IMR-90 (cell line): ENCODE measurements around the gene TTC39A. TPM values are rescaled to one million over a fixed set of nuclear protein-coding genes. Genes with fewer than 3 reads are reported as not detected.

Source experiments
- ATAC-seq: fragments of 200-7000 bp; cut with Tn5 transposase; 2 replicates; pipeline ENCODE4 v1.9.1; 2020; ENCODE audit warnings: low read depth, mild to moderate bottlenecking, moderate library complexity
- BruUV-seq: library from RNA; stranded (reverse); fragments of 400-500 nt; replicated peaks from 2 replicates; lab custom pipeline; 2021; lab: Mats Ljungman, UMichigan
- CTCF ChIA-PET: fragments of 300-600 bp; formaldehyde crosslinking; extraction: SDS; loops from one replicate; lab custom pipeline; 2021; ENCODE audit warnings: antibody characterized with exemption; lab: Yijun Ruan, JAX
- POLR2A ChIA-PET: fragments of 300-600 bp; sonication (Branson Sonifier 250); formaldehyde crosslinking; loops from one replicate; lab custom pipeline; 2022; ENCODE audit warnings: antibody characterized with exemption; ENCODE audit not compliant: unreplicated experiment; lab: Charles Lee
- DNase-seq: peaks from one replicate; pipeline ENCODE4 v3.0.0; 2013
- H2AFZ ChIP-seq: replicated peaks from 2 replicates; pipeline ENCODE3; 2013; ENCODE audit warnings: low read length, mild to moderate bottlenecking; ENCODE audit not compliant: poor library complexity
- H2AK5ac ChIP-seq: 2 replicates; pipeline ENCODE4 v1.6.1; 2013; ENCODE audit warnings: low read depth, low read length, inconsistent platforms
- H2AK9ac ChIP-seq: replicated peaks from 2 replicates; pipeline ENCODE3; 2013; ENCODE audit warnings: mild to moderate bottlenecking, low read depth, low read length, moderate library complexity; ENCODE audit not compliant: poor library complexity
- H2BK120ac ChIP-seq: 2 replicates; pipeline ENCODE4 v1.6.1; 2013; ENCODE audit warnings: low read depth, low read length, inconsistent platforms
- H2BK15ac ChIP-seq: 3 replicates; pipeline ENCODE4 v1.6.1; 2013; ENCODE audit warnings: low read depth, low read length, inconsistent platforms
- H2BK20ac ChIP-seq: 2 replicates; pipeline ENCODE4 v1.6.1; 2013; ENCODE audit warnings: low read depth, mild to moderate bottlenecking, inconsistent platforms, low read length, moderate library complexity
- H2BK5ac ChIP-seq: 2 replicates; pipeline ENCODE4 v1.6.1; 2013; ENCODE audit warnings: mild to moderate bottlenecking, low read depth, low read length, inconsistent platforms; ENCODE audit not compliant: poor library complexity, severe bottlenecking
- H3K14ac ChIP-seq: replicated peaks from 2 replicates; pipeline ENCODE4 v1.6.1; 2013; ENCODE audit warnings: low read depth, low read length, inconsistent platforms
- H3K18ac ChIP-seq: 2 replicates; pipeline ENCODE4 v1.6.1; 2013; ENCODE audit warnings: low read depth, low read length, control low read depth
- H3K23ac ChIP-seq: 2 replicates; pipeline ENCODE4 v1.6.1; 2013; ENCODE audit warnings: low read depth, low read length, inconsistent platforms
- H3K27ac ChIP-seq: 2 replicates; pipeline ENCODE4 v1.5.1; 2013; ENCODE audit warnings: mild to moderate bottlenecking, control low read depth, low read length; ENCODE audit not compliant: insufficient read depth
- H3K27me3 ChIP-seq: 2 replicates; pipeline ENCODE4 v1.6.1; 2013; ENCODE audit warnings: low read length; ENCODE audit not compliant: control insufficient read depth, insufficient read depth
- H3K36me3 ChIP-seq: 2 replicates; pipeline ENCODE4 v1.6.1; 2013; ENCODE audit warnings: low read length, mixed read lengths; ENCODE audit not compliant: control insufficient read depth, insufficient read depth
- H3K4ac ChIP-seq: 2 replicates; pipeline ENCODE4 v1.6.1; 2013; ENCODE audit warnings: low read depth, low read length, inconsistent platforms
- H3K4me1 ChIP-seq: 2 replicates; pipeline ENCODE4 v1.6.1; 2013; ENCODE audit warnings: low read length, mixed read lengths; ENCODE audit not compliant: control insufficient read depth, insufficient read depth
- H3K4me2 ChIP-seq: 2 replicates; pipeline ENCODE4 v1.6.1; 2013; ENCODE audit warnings: low read depth, mild to moderate bottlenecking, control low read depth, low read length, moderate library complexity
- H3K4me3 ChIP-seq: 2 replicates; pipeline ENCODE4 v1.5.1; 2013; ENCODE audit warnings: low read depth, mild to moderate bottlenecking, control low read depth, low read length, moderate library complexity; ENCODE audit not compliant: insufficient read depth
- H3K56ac ChIP-seq: 2 replicates; pipeline ENCODE4 v1.6.1; 2013; ENCODE audit warnings: low read length, inconsistent platforms; ENCODE audit not compliant: insufficient read depth; ENCODE audit errors: extremely low read depth
- H3K79me1 ChIP-seq, 2 experiments: 2 replicates each; pipeline ENCODE4 v1.6.1; 2013; ENCODE audit warnings: low read length in 2 of 2, inconsistent platforms in 1 of 2, low read depth in 1 of 2
- H3K9ac ChIP-seq: 2 replicates; pipeline ENCODE4 v1.6.1; 2013; ENCODE audit warnings: low read depth, low read length, control low read depth
- H3K9me1 ChIP-seq: 2 replicates; pipeline ENCODE4 v1.6.1; 2013; ENCODE audit warnings: low read length, inconsistent platforms; ENCODE audit not compliant: insufficient read depth
- H3K9me3 ChIP-seq: 2 replicates; pipeline ENCODE4 v1.6.1; 2013; ENCODE audit warnings: low read length; ENCODE audit not compliant: control insufficient read depth, insufficient read depth
- H4K20me1 ChIP-seq: 2 replicates; pipeline ENCODE4 v1.6.1; 2013; ENCODE audit warnings: low read length, inconsistent platforms; ENCODE audit not compliant: insufficient read depth
- H4K5ac ChIP-seq: 2 replicates; pipeline ENCODE4 v1.6.1; 2013; ENCODE audit warnings: mild to moderate bottlenecking, low read depth, low read length, control low read depth
- H4K8ac ChIP-seq, 2 experiments: 2 replicates each; pipeline ENCODE4 v1.6.1; 2013; ENCODE audit warnings: low read depth in 2 of 2, low read length in 2 of 2, control low read depth in 1 of 2, inconsistent platforms in 1 of 2
- H4K91ac ChIP-seq: 2 replicates; pipeline ENCODE4 v1.6.1; 2013; ENCODE audit warnings: low read depth, low read length, inconsistent platforms; ENCODE audit not compliant: insufficient read depth
- BHLHE40 ChIP-seq: fragments of 150-350 bp; IDR thresholded peaks from 2 replicates; pipeline ENCODE4 v1.6.1; 2016; ENCODE audit warnings: mild to moderate bottlenecking, low read depth, low read length
- CEBPB ChIP-seq: IDR thresholded peaks from 2 replicates; pipeline ENCODE4 v1.6.1; 2012; ENCODE audit warnings: low read depth, low read length, improper control_type of control experiment
- CHD1 ChIP-seq: IDR thresholded peaks from 2 replicates; pipeline ENCODE4 v1.6.1; 2012; ENCODE audit warnings: low read depth, low read length, improper control_type of control experiment
- ELK1 ChIP-seq: fragments of 150-350 bp; IDR thresholded peaks from 2 replicates; pipeline ENCODE4 v1.6.1; 2016; ENCODE audit warnings: low read depth, mild to moderate bottlenecking, low read length, moderate library complexity, borderline replicate concordance
- MAFK ChIP-seq: IDR thresholded peaks from 2 replicates; pipeline ENCODE4 v1.6.1; 2012; ENCODE audit warnings: low read depth, low read length, improper control_type of control experiment
- MXI1 ChIP-seq: IDR thresholded peaks from 2 replicates; pipeline ENCODE4 v1.6.1; 2012; ENCODE audit warnings: low read depth, mild to moderate bottlenecking, low read length, moderate library complexity, borderline replicate concordance
- RAD21 ChIP-seq: IDR thresholded peaks from 2 replicates; pipeline ENCODE4 v1.6.1; 2012; ENCODE audit warnings: low read length, improper control_type of control experiment
- RCOR1 ChIP-seq: IDR thresholded peaks from 2 replicates; pipeline ENCODE4 v1.6.1; 2012; ENCODE audit warnings: mild to moderate bottlenecking, low read length, improper control_type of control experiment; ENCODE audit not compliant: insufficient replicate concordance
- WGBS, 2 experiments: methylation state at CpG; one replicate each; pipeline versions ENCODE4 v1.1.5 to v1.1.7; 2013; ENCODE audit warnings: missing lambda C conversion rate in 2 of 2; ENCODE audit not compliant: insufficient read length in 1 of 2; ENCODE audit errors: extremely low coverage in 2 of 2; 5-methylcytosine and 5-hydroxymethylcytosine counted together
- dilution Hi-C: fragments of 300-500 bp; cut with HindIII; formaldehyde crosslinking; loops from one replicate; pipeline ENCODE4 v1.14.3; 2018; ENCODE audit warnings: low sequenced_read_pairs; ENCODE audit not compliant: unreplicated experiment
- in situ Hi-C: fragments of 300-500 bp; cut with MboI; formaldehyde crosslinking; loops from 3 replicates; pipeline ENCODE4 v1.14.3; 2019; ENCODE audit warnings: low sequenced_read_pairs, inconsistent platforms, mixed read lengths
- intact Hi-C: fragments of 100-400 bp; cut with micrococcal nuclease; formaldehyde crosslinking; loops from 2 replicates; pipeline ENCODE4 v1.10.0; 2022
- polyA plus RNA-seq, 3 experiments: library from polyadenylated mRNA; depleted of rRNA; stranded (reverse); fragments of >200 nt; gene quantifications; 2 replicates each; pipeline ENCODE4 v1.2.3, GENCODE V29; 2012; ENCODE audit warnings: low replicate concordance in 1 of 3
- total RNA-seq: library from RNA; depleted of rRNA; stranded (reverse); fragments of >200 nt; gene quantifications from 2 replicates; pipeline ENCODE4 v1.2.3, GENCODE V29; 2012
- TF ChIP-seq, protein P1 (sequence below): fragments of 150-350 bp; IDR thresholded peaks from 2 replicates; pipeline ENCODE4 v1.6.1; 2017; ENCODE audit warnings: mild to moderate bottlenecking, antibody characterized with exemption, low read length, low read depth
- TF ChIP-seq, protein P2 (sequence below): conservative IDR thresholded peaks from 2 replicates; pipeline ENCODE4 v1.5.1; 2012; ENCODE audit warnings: mild to moderate bottlenecking, low read depth, low read length, improper control_type of control experiment

The TTC39A gene
- total and polyA plus RNA-seq, 2 of the 4 experiments (the other 2 are of a cell fraction) = 0.62 to 0.72 TPM

DNA sequence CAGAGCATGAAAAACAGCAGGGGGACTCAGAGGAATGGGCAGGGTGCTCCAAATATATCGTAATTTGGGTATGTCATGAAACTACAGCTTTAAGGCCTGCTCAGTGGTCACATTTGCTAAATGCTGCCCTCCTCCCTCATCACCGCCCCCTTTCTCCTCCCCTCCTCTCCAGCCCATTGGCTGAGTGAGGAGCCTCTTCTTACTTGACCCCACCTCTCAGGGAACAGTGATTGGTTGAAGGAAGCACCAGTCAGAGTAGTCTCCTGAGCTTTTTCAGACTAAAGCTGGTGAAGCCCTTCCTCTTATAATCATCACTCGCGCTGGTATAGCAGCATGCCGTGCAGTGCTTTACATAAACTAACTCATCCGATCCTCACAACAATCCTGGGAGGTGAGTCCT is 10.0 kb upstream of the TTC39A start:
- Histone ChIP-seq H3K4me3 (no peak overlapping the region), H2AFZ (no peak overlapping the region), H3K56ac (no peak overlapping the region), H2BK120ac (no peak overlapping the region), H3K36me3 (no peaks in the 10 kb centered on the region), H3K4ac (no peak overlapping the region), H3K27ac (no peak overlapping the region), H2AK5ac (no peak overlapping the region), H3K27me3 (peaks cover 31% of the 10 kb centered on the region), H4K8ac (no peak overlapping the region), H3K14ac (no peak overlapping the region), H4K91ac (no peak overlapping the region), H4K5ac (no peak overlapping the region), H3K18ac (no peak overlapping the region), H3K4me2 (no peak overlapping the region), H2BK5ac (no peak overlapping the region), H2AK9ac (no peak overlapping the region), H3K9me3 (no peaks in the 10 kb centered on the region), H2BK20ac (no peak overlapping the region), H3K4me1 (no peaks in the 10 kb centered on the region; the same call in 1 of the 2 replicates), H3K9ac (no peak overlapping the region), H2BK15ac (no peak overlapping the region), H4K20me1 (no peaks in the 10 kb centered on the region), H3K79me1 (no peaks in the 10 kb centered on the region), H3K23ac (no peak overlapping the region), H3K9me1 (no peaks in the 10 kb centered on the region)
- CTCF ChIA-PET = no interaction called here
- no peak for ATAC-seq
- dilution Hi-C loops (no loop called here), in situ Hi-C loops (no loop called here), intact Hi-C loops (no loop called here)
- no CpG with 5 or more reads among the region's 6 CpGs for WGBS, 2 experiments
- no peak for DNase-seq
- POLR2A ChIA-PET = no interaction called here
- TF ChIP-seq BHLHE40 (no peak), MXI1 (no peak), RCOR1 (no peak), CEBPB (no peak), RAD21 (no peak), CHD1 (no peak), ELK1 (no peak), MAFK (no peak)
- TF ChIP-seq, protein P1, sequence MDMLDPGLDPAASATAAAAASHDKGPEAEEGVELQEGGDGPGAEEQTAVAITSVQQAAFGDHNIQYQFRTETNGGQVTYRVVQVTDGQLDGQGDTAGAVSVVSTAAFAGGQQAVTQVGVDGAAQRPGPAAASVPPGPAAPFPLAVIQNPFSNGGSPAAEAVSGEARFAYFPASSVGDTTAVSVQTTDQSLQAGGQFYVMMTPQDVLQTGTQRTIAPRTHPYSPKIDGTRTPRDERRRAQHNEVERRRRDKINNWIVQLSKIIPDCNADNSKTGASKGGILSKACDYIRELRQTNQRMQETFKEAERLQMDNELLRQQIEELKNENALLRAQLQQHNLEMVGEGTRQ = no peak
- TF ChIP-seq, protein P2, sequence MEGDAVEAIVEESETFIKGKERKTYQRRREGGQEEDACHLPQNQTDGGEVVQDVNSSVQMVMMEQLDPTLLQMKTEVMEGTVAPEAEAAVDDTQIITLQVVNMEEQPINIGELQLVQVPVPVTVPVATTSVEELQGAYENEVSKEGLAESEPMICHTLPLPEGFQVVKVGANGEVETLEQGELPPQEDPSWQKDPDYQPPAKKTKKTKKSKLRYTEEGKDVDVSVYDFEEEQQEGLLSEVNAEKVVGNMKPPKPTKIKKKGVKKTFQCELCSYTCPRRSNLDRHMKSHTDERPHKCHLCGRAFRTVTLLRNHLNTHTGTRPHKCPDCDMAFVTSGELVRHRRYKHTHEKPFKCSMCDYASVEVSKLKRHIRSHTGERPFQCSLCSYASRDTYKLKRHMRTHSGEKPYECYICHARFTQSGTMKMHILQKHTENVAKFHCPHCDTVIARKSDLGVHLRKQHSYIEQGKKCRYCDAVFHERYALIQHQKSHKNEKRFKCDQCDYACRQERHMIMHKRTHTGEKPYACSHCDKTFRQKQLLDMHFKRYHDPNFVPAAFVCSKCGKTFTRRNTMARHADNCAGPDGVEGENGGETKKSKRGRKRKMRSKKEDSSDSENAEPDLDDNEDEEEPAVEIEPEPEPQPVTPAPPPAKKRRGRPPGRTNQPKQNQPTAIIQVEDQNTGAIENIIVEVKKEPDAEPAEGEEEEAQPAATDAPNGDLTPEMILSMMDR = no peak
- BruUV-seq = no TSS peak
